C4-2B (cell line): ENCODE measurements around the gene DLX3.

Experiments
- CTCF ChIP-seq: fragments of 450-650 bp; conservative IDR thresholded peaks from 2 replicates; pipeline ENCODE4 v1.5.1; 2017; ENCODE audit warnings: mild to moderate bottlenecking
- ZFX ChIP-seq: fragments of 450-650 bp; IDR thresholded peaks from 2 replicates; pipeline ENCODE4 v1.6.1; 2017

- TF ChIP-seq CTCF (no peak), ZFX (no peak)
Measured at GRCh38 chr17:49965524-49965909, 29.5 kb downstream of the DLX3 start.
